Calu3 (cell line): ENCODE data around the gene FOXN3. TPM values are rescaled to one million over a fixed set of nuclear protein-coding genes. Genes with fewer than 3 reads are reported as not detected.

Experiments
- BruUV-seq: library from RNA; stranded (reverse); fragments of 400-500 nt; replicated peaks from 2 replicates; lab custom pipeline; 2021; lab: Mats Ljungman, UMichigan
- CTCF ChIA-PET: fragments of 300-600 bp; sonication (Branson Sonifier 250); formaldehyde crosslinking; loops from one replicate; lab custom pipeline; 2022; ENCODE audit warnings: antibody characterized with exemption; lab: Charles Lee
- DNase-seq: peaks from one replicate; pipeline ENCODE4 v3.0.0; 2022
- H3K27ac Mint-ChIP-seq: one replicate; pipeline ENCODE4 v1.8.0; 2022; ENCODE audit warnings: mixed read lengths; ENCODE audit not compliant: unreplicated experiment
- H3K27me3 Mint-ChIP-seq: one replicate; pipeline ENCODE4 v1.8.0; 2022; ENCODE audit warnings: mixed read lengths; ENCODE audit not compliant: unreplicated experiment
- H3K36me3 Mint-ChIP-seq: one replicate; pipeline ENCODE4 v1.8.0; 2022; ENCODE audit warnings: mild to moderate bottlenecking, moderate library complexity, mixed read lengths; ENCODE audit not compliant: insufficient read depth, unreplicated experiment
- H3K4me1 Mint-ChIP-seq: one replicate; pipeline ENCODE4 v1.8.0; 2022; ENCODE audit warnings: mild to moderate bottlenecking, low read depth, mixed read lengths; ENCODE audit not compliant: unreplicated experiment
- H3K4me3 Mint-ChIP-seq: one replicate; pipeline ENCODE4 v1.8.0; 2022; ENCODE audit warnings: mild to moderate bottlenecking, low read depth, moderate library complexity, mixed read lengths; ENCODE audit not compliant: unreplicated experiment
- H3K9me3 Mint-ChIP-seq: one replicate; pipeline ENCODE4 v1.8.0; 2022; ENCODE audit warnings: low read depth, mixed read lengths; ENCODE audit not compliant: unreplicated experiment
- CTCF ChIP-seq: fragments of 200-600 bp; IDR thresholded peaks from one replicate; pipeline ENCODE4 v1.8.0; 2022; ENCODE audit warnings: antibody characterized with exemption; ENCODE audit not compliant: unreplicated experiment
- intact Hi-C: fragments of 100-400 bp; cut with micrococcal nuclease; formaldehyde crosslinking; loops from one replicate; pipeline ENCODE4 v1.10.0; 2022; ENCODE audit not compliant: unreplicated experiment
- total RNA-seq: library from RNA; stranded (reverse); gene quantifications from 2 replicates; pipeline ENCODE4 v1.2.3, GENCODE V29; 2022

The FOXN3 gene
- total RNA-seq, 1 experiment from 2014 or later, result 11.8 TPM

GRCh38 chr14:89185919-89186855 is 230.8 kb downstream of the FOXN3 start:
- CTCF ChIA-PET, result interaction anchor here (0.6 kb wide), 1 partner anchor 205 kb away, joined by 3 read pairs; no protein-coding TSS in a partner anchor
- intact Hi-C loops, result no loop called here
- no peaks in the 10 kb centered on the region for H3K4me1 Mint-ChIP-seq
- no peak overlapping the region for H3K4me3 Mint-ChIP-seq
- no peak for DNase-seq
- no TSS peak for BruUV-seq
- TF ChIP-seq CTCF, result no peak
- H3K27me3 Mint-ChIP-seq, result no peaks in the 10 kb centered on the region
- H3K27ac Mint-ChIP-seq, result no peak overlapping the region
- H3K9me3 Mint-ChIP-seq, result no peaks in the 10 kb centered on the region
- H3K36me3 Mint-ChIP-seq, result no peaks in the 10 kb centered on the region

GRCh38 chr14:89184952-89185351 is 232.1 kb downstream of the FOXN3 start:
- BruUV-seq, result no TSS peak
- intact Hi-C loops, result no loop called here
- TF ChIP-seq CTCF, result no peak
- DNase-seq, result no peak
- CTCF ChIA-PET, result no interaction called here
- Mint-ChIP-seq H3K27ac (no peak overlapping the region), H3K9me3 (no peaks in the 10 kb centered on the region), H3K36me3 (no peaks in the 10 kb centered on the region), H3K4me3 (no peak overlapping the region), H3K27me3 (no peaks in the 10 kb centered on the region), H3K4me1 (no peaks in the 10 kb centered on the region)

- no peak overlapping the region for H3K4me3 Mint-ChIP-seq
- BruUV-seq, result no TSS peak
- no peak for TF ChIP-seq CTCF
- no peaks in the 10 kb centered on the region for H3K4me1 Mint-ChIP-seq
- intact Hi-C loops, result no loop called here
- H3K36me3 Mint-ChIP-seq, result no peaks in the 10 kb centered on the region
- H3K27me3 Mint-ChIP-seq, result no peaks in the 10 kb centered on the region
- H3K9me3 Mint-ChIP-seq, result no peaks in the 10 kb centered on the region
- no peak for DNase-seq
- no peak overlapping the region for H3K27ac Mint-ChIP-seq
- CTCF ChIA-PET, result no interaction called here
Measured at GRCh38 chr14:89182326-89182725, 234.7 kb downstream of the FOXN3 start.

GRCh38 chr14:89180546-89180945 is 236.5 kb downstream of the FOXN3 start:
- no TSS peak for BruUV-seq
- H3K4me3 Mint-ChIP-seq, result no peak overlapping the region
- intact Hi-C loops, result no loop called here

More at GRCh38 chr14:89180546-89180945, 236.5 kb downstream of the FOXN3 start:
- TF ChIP-seq CTCF, result no peak
- DNase-seq, result no peak
- Mint-ChIP-seq H3K27ac (no peak overlapping the region), H3K36me3 (no peaks in the 10 kb centered on the region), H3K4me1 (no peaks in the 10 kb centered on the region), H3K9me3 (no peaks in the 10 kb centered on the region), H3K27me3 (no peaks in the 10 kb centered on the region)
- CTCF ChIA-PET, result no interaction called here
